GM21528 (cell line): Measurements from ENCODE around the gene LFNG.

Experiments
- ATAC-seq: cut with Tn5 transposase; IDR thresholded peaks from one replicate; pipeline ENCODE4 v1.9.1; 2021; ENCODE audit warnings: mild to moderate bottlenecking, moderate library complexity; ENCODE audit not compliant: unreplicated experiment, low FRiP score

Gene LFNG

DNA sequence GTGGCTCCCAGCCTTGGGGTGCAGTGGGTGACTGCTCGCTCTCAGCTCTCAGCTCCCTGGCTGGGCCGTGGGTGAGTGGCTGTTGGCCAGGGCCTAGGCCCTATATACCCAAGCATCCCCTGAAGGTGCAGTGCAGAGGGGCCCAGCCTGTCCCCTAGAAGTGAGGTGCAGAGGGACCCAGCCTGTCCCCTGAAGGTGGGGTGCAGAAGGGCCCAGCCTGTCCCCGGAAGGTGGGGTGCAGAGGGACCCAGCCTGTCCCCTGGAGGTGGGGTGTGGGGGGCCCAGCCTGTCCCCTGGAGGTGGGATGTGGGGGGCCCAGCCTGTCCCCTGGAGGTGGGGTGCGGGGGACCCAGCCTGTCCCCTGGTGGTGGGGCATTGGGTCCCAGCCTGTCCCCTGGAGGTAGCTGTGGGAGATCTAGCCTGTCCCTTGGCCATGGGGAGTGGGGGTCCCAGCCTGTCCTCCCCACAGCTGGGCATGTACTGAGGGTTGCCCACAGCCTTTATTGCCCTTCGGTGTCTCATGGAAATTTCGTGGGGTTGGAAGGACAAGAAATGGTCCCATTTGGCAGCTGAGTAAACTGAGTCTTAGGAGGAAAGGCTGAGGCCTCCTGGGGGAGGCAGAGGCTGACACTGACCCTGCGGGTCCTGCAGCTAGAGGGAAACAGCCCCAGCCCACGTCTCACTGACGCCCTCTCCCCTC is 17.5 kb upstream of the LFNG start:
- no peak for ATAC-seq

DNA sequence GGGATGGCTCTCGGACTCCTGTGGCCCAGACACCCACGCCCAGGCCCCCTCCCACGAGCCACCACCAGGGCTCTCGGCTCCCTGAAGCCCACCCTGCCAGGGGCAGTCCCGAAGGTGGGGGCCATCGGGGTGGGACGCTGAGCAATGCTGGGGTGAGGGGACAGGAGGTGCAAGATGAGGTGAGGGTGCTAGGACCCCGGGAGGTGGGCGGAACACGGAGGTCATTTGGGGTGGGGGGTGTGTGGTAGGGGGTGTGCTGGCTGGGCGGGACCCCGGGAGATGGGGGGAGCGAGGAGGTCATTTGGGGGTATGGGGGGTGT is 17.0 kb upstream of the LFNG start:
- no peak for ATAC-seq

DNA sequence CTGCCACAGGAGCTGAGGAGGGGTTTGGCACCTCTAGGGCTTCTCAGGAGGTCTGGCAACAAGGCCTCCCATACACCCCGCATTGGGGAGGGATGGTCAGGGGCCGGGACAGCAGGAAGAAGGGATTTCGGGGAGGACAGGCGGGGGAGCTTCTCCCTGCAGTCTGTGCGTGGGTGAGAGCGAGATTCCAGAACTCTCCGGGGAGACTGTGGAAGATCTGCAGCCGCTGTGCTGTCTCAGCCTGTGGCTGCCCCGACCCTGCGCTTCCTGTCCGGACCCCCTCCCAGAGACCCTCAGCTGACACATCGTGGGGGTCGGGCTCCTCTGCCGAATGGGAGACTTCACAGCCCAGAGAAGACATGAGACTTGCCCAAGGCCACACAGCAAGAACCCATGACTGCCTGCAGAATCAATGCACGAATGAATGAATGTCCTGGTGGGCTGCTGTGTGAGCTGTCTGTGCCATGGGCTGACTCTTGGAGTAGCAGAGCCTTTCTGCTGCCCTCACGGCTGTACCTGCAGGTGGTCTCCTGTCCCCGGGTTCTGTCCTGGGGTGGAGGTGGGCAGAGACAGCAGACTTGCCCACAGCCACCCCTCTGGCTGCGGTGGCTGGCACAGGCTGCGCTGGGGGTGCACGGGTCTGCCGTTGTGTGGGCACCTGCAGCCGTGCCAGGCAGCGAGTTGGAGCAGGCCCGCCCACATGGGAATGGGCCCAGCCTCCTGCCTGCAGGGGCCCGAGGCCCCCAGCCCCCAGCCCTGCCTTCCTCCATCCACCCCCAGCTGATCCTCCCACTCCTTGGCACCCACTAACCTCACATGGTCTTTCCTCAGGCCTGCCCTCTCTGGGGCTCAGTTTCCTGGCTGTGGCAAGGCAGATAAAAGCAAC is 16.3 kb upstream of the LFNG start:
- no peak for ATAC-seq

DNA sequence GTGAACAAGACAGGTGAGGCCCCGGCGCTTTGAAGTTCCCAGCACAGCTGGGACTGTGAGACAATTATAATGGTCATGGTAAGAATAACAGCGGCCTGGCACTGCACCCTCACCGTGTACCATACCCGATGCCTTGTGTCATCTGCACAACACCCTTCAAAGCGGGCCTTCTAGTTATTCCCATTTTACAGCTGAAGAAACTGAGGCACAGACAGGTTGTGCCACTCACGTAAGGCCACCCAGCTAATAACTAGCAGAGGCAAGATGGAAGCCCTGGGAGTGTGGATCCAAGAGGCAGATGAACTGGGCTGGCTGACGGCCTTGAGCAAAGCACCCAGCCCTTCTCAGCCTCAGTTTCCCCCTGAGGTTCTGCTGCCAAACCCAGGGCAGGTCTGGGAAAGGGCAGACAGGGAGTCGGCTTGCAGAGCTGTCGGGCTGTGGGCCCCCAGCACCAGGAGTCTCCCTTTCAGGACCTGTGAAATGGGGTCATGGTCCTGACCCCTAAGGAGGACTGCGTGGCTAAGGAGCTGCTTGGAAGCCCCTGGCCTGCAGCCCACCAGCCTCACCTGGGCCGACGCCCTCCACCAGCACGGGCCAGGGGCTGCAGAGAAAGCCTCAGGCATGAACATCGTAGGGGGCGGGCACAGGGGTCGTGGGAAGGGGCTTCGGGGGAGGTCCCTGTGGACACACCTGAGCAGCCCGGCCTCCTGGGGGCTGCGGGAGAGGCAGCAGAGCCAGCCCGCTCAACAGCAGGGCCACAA is 15.3 kb upstream of the LFNG start:
- ATAC-seq = no peak

DNA sequence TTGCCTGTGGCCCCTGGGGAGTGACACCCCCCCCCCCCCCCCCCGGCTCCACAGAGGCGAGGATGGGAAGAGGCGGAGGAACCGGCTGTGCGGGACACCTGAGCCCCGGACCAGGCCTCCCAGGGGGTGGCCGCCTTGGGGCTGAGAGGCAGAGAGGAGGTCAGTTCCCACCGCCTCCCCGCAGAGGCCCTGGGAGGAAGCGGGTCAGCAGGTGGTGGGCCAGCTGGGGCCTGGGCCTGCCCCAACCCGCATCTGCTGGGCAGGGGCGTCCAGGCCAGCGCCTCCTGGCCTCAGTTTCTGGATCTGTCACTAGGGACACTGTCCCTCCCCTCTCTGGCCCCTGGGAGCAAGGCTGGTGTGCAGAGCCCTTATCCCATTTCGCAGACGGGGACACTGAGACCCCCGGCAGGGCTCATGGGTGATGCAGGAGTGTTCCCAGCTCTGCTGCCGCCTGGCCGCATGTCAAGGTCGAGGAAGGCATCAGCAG is 14.6 kb upstream of the LFNG start:
- no peak for ATAC-seq

DNA sequence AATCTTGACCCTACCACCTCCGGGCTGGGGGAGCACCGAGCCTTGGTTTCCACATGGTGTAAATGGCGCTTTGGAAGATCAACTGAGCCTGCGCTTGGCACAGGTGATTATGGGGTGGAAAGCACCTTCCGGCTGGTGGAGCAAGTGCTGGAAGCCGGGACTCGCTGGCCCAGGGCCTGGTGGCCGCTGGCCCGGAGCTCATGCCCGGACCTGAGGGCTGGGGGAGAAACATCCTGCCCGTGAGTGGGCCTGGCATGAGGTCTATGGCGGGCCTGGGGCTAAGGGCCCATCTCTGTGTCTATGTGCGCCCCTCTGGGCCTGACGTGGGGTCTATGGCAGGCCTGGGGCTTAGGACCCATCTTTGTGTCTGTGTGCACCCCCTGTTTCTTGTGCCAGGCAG is 14.2 kb upstream of the LFNG start:
- no peak for ATAC-seq

DNA sequence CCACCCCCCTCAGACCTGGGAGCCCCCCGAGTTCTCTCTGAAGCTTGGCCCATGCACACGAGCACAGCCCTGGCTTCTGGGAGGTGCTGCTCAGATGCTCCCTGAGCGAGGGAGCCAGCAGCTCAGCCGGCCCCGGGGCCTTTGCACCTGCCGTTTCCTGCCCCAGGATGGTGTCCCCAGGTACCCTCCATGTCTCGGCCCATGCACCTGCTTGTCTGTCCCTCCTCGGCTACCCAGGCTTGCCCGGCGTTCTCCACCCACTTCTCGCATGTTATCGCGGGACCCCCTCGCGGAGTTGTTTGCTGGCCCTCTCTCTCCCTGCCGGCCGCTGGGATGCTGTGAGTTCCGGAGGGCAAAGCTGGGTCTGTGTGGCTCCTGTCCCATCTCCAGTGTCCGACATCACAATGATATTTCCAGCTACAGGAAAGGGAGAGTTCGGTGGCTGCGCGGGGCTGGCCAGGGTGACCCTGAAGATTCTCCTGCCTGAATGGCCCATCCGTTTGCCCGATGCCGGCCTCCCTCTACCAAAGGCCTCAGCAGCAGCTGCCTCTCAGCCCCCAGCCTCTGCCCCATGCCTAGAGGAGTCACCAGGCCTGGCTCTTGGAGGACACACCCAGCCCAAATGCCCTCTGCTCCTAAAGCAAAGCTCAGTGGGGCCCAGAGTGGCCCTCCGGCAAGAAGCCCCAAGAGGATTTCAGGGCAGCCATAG is 12.2 kb upstream of the LFNG start:
- ATAC-seq = no peak

DNA sequence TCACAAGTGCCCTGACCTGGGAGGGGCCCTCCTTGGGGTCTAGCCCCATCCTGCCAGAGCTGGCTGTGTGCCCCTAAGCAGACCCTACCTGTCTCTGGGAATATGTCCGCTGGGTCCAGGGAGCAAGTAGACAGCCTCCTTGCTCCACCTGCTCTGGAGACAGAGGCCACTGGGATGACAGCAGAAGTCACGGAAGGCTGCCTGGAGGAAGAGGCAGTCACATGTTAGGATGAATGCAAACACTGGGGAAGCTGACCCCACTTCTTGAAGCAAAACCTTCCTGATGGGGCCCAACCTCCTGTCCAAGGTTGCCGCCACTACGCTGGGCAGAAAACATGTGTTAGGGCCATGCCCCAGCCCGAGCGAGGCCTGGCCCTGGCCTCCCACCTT is 11.7 kb upstream of the LFNG start:
- ATAC-seq = no peak

DNA sequence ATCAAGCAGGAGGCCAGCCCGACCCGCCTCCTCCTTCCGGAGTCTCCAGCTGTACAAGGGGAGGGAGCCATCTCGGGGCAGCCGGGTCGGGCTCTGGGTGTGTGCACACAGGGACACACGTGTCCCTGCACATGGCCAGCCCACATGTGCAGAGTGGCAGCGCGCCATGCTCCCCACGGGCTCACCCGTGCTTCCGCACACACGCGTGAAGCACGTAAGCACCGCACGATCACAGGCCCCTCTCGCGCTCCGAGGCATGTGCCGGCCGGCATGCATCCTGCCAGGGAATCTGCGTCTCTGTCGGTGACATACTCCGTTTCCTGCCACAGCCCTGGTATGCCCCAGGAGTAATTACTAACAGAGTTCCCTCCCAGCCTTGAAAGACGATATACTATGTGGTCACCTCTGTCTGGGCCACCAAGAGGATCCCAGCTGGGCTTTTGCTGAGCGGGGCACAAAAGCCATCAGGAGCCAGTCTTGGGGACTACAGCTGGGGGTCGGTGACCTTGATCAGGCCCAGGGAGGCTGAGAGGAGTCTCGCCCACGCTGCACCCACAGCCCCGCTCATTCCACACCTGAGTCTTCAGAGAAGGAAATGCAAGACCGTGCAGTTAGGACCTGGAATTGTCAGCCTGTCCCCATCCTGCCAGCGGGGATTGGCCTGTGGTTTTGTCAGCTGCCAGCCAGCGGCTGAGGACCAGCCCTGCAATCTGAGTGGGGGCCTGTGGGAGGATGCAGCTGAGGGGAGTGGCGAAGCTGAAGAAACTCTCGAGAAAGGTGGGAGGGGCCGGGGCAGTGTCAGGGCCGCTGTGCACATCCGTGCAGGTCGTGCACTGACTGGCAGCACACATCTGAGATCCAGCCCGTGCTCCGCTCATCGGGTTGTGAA is 11.0 kb upstream of the LFNG start:
- no peak for ATAC-seq

DNA sequence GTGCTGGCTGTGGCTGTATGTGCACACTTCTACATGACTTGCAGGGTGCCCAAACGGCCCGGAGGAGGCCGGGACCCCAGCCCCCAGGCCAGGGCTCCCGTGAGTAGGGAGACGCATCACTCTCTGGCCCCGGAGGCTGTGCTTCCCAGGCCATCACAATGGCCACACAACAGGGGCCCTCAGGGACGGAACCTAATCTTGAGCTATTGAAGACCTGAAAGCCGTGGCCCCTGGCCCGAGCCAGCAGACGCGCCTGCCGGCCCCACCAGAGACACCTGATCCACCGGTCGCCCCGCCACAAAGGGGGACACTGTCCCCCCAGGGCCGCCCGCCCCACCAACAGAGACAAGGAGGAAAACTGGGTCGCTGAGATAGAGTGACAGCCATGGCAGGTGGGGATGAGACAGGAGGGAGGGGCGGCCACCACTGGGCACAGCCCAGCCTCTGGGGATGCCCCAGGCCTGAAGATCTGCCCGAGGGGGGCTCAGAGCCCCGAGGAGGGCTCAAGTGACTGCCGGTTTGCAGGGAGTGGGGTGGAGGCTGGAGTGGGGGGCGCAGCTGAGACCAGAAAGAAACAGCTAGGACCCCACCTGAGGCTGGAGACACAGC is 10.2 kb upstream of the LFNG start:
- ATAC-seq = no peak

DNA sequence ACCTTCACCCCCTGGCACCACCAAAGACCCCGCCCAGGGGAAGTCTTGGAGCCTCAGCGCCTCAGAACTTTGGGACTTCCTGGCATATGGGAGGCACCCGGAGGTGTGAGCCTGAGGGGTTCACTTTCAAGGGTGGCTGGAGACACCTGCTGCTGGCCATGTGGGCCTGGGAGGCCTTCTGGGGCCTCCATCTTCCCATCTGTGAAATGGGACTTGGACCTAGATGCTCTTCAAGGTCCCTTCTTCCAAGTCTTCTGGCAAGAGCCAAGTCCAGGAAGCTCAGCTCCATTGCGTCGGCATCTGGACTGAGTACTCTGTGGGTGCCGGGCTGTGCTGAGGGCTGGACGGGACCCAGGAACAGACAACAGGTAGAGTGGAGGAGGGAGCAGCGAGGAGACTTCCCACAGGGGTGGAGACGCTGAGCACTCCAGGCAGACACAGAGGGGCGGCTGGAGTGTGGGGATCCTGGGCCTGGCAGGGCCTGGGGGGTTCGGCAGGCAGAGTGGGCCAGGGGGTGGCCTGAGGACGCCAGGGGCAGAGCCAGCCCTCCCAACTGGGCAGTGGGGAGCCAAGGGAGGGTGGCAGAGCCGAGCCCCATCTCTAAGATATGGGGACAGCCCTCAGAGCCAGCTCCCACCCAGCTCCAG is 9.3 kb upstream of the LFNG start:
- no peak for ATAC-seq

DNA sequence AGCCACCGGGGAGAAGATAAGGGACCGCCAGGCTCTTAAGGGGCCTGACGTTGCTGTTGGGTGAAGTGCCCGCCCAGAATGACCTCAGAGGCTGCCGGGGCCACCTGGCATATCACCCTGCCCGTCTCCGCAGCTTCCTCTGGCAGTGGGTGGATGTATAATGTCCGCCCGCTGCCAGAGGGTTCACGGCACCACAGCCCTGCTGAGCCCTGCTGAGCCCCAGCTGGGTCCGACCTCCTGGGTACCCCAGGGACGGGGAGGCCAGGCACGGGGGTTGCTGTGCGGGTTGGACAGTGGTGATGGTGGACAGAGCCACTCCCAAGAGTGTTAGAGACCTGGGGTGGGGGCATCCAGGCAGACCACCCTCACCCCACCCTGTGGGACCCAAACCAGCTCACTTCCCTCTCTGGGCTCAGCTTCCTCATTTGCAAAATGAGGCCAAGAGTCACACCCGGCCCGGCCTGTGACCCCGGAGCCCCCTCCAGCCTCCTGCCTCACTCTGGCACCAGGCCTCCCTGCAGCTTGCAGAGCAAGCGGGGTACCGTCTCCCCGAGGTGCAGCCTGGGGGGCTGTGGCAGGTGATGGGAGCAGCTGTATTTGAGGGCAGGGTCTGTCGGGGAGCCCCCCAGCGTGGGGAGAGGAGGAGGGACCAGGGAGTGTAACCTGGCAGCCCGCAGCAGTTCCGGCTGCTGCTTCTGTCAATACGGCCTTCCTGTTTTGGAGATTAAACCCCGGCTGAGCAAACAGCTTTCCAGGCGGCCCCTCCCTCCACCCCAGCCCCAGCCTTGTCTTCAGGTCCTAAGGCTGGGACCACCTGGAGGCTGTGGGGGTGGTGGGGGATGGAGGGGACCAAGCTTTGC is 8.4 kb upstream of the LFNG start:
- no peak for ATAC-seq

DNA sequence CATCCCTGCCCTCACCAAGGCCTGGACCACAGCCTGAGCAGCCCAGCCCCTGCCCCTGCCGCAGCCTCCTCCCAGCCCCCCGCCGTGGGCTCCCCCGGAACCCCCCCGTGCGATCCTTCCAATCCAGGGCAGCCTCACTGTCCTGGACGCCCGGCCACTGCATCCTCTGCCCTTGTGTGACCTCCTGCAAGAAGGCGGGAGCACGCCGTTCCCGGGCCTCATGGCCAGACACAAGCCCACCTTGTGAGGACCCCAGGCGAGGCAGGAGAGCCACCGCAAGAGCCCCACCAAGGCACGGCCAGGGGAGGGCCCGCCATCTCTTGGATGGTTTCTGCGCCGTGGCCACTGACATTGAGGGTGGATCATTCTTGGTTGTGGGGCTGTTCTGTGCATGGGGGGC is 7.8 kb upstream of the LFNG start:
- no peak for ATAC-seq

DNA sequence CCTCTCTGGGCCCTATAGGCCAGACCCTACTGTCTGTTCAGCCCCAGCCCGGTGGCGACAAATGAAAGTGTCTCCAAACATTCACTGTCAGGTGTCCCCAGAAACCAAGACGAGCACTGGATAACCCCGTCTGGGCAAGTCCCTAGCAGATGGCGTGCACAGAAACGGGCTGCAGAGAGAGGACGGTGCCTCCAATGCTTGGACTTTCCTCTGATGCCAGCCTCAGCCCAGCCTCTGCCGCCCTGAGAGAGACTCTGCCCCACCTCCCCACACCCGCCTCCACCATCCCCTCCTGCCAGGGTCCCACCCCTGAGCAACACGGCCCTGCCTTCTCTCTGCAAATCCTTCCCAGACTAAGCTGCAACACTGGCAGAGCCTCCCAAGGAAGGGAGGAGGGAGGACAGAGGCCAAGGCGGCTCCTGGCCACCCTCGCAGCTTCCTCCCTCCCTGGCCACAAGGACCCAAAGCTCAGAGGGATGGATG is 7.4 kb upstream of the LFNG start:
- no peak for ATAC-seq

DNA sequence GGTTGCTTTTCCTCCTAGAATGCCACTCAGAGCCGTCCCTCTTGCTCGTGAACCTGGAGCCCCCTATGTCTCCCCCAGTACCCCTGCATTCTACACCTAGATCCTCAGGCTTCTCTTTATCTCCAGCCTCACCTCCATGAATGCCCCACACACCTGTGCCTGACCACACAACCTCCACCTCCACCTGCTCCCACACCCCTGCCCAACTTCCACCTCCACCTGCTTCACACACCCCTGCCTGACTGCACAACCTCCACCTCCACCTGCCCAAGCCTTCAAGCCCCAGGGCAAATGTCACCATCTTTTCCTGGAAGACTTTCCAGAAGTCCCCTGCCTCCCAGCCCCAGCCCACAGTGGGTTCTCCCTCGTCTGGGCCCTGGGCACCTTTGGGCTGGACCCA is 6.9 kb upstream of the LFNG start:
- no peak for ATAC-seq

DNA sequence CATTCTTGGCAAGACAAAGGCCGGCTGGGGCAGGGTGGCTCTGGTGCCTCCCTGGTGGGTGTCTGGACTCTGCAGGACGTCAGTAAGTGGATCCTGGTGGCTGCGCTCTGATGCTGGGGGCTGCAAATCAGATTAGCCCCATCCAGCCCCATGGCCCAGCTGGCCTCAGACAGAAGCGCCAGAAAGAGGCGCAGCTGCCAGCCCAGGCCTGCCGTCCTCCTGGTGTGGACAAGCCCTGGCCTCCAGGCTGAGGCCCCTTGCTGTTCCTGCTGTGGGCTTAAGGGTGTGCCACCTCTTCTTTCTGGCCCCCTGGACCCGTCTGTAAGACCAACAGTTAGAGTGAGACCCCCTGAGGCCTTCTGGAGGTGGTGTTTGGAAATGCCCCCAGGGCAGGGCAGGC is 5.9 kb upstream of the LFNG start:
- ATAC-seq = no peak

DNA sequence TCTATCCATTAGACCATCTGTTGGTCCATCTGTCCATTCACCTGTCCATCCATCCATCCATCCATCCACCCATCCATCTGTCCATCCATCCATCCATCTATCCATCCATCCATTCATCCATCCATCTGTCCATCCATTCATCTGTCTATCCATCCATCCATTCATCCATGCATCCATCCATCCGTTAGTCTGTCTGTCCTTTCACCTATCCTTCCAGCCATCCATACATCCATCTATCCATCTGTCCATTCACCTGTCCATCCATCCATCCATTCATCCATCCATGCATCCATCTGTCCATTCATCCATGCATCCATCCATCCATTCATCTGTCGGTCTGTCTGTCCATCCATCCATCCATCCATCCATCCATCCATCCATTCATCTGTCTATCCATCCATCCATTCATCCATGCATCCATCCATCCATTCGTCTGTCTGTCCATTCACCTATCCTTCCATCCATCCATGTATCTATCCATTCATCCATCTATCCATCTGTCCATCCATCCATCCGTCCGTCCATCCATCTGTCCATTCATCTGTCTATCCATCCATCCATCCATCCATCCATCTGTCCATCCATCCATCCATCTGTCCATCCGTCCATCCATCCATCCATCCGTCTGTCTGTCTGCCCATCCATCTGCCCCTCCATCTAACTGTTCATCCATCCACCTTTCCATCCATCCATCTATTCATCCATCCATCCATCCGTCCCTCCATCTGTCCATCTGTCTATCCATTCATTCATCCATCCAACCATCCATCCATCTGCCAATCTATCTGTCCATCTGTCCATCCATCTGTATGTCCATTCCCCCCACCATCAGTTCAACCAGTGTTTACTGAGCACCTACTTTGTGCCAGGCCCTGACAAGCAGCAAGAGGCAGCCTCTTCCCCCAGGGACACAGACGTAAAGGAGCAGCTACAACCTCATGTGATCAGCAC is 4.8 kb upstream of the LFNG start:
- ATAC-seq = no peak
